K562 (cell line): Measurements from ENCODE around the gene MYO15A. TPM values are rescaled to one million over a fixed set of nuclear protein-coding genes. Genes with fewer than 3 reads are reported as not detected.
"Not testable (repeated sequence)": the region's sequence is repeated elsewhere in the genome, so short reads cannot be mapped to it uniquely, and the experiment has no call there.

Experiments
- ATAC-seq: fragments of 200-7000 bp; cut with Tn5 transposase; 3 replicates; pipeline ENCODE4 v1.9.1; 2020; ENCODE audit warnings: moderate library complexity
- BruUV-seq: library from RNA; stranded (reverse); fragments of 400-500 nt; replicated peaks from 2 replicates; lab custom pipeline; 2021; lab: Mats Ljungman, UMichigan
- CTCF ChIA-PET: fragments of 300-600 bp; formaldehyde crosslinking; extraction: SDS; loops from one replicate; lab custom pipeline; 2021; ENCODE audit warnings: low intra/inter-chr PET ratio; lab: Yijun Ruan, JAX
- POLR2A ChIA-PET: fragments of 300-600, 350-650 bp; sonication (Branson Sonifier 250); formaldehyde crosslinking; extraction: SDS; loops from one replicate; lab custom pipeline; 2021; ENCODE audit warnings: antibody characterized with exemption, inconsistent platforms; lab: Yijun Ruan, JAX
- DNase-seq, 4 experiments: peaks; one replicate each; pipeline versions ENCODE4 v3.0.0 to v3.0.0-alpha.2; 2011 to 2018; ENCODE audit warnings: low spot score in 3 of 4, mixed read lengths in 3 of 4; ENCODE audit errors: extremely low read depth in 1 of 4
- FAIRE-seq: peaks from 2 replicates; lab custom pipeline; 2011; peaks lifted over from hg19 to GRCh38; lab: Jason Lieb, UNC
- H2AFZ ChIP-seq: 2 replicates; pipeline ENCODE4 v1.6.0; 2011; ENCODE audit warnings: low read depth, low read length, control low read depth, inconsistent platforms
- H3K27ac ChIP-seq: fragments of 200-600 bp; 3 replicates; pipeline ENCODE4 v1.8.0; 2011; ENCODE audit warnings: low read depth, mild to moderate bottlenecking, control low read depth, inconsistent platforms, low read length, moderate library complexity, mixed read lengths; ENCODE audit errors: extremely low read depth
- H3K27me3 ChIP-seq, 2 experiments: fragments of 300-600 bp in 1 of 2; 2 replicates in 1 of 2; 3 replicates in 1 of 2; pipeline versions ENCODE4 v1.6.0 to v1.8.0; 2011; ENCODE audit warnings: inconsistent platforms in 2 of 2, low read length in 2 of 2, mild to moderate bottlenecking in 1 of 2, mixed read lengths in 1 of 2, moderate library complexity in 1 of 2; ENCODE audit not compliant: control insufficient read depth in 2 of 2, insufficient read depth in 2 of 2
- H3K36me3 ChIP-seq: fragments of 300-600 bp; 3 replicates; pipeline ENCODE4 v1.8.0; 2011; ENCODE audit warnings: mild to moderate bottlenecking, low read length, inconsistent platforms; ENCODE audit not compliant: control insufficient read depth, insufficient read depth
- H3K4me1 ChIP-seq, 2 experiments: fragments of 200-600 bp in 1 of 2; replicated peaks in 1 of 2; 2 replicates in 1 of 2; 3 replicates in 1 of 2; pipeline versions ENCODE4 v1.5.1 to v1.8.0; 2011; ENCODE audit warnings: inconsistent platforms in 2 of 2, low read length in 2 of 2, mild to moderate bottlenecking in 1 of 2, mixed read lengths in 1 of 2, moderate library complexity in 1 of 2; ENCODE audit not compliant: control insufficient read depth in 2 of 2, insufficient read depth in 2 of 2
- H3K4me2 ChIP-seq: 2 replicates; pipeline ENCODE4 v1.6.1; 2011; ENCODE audit warnings: low read length, control low read depth, inconsistent platforms, mixed read lengths; ENCODE audit not compliant: insufficient read depth
- H3K4me3 ChIP-seq: fragments of 200-600 bp; sonication (generic), shearing (Covaris generic); 2 replicates; pipeline ENCODE4 v1.5.1; 2016; ENCODE audit warnings: control low read depth, inconsistent platforms
- H3K79me2 ChIP-seq: fragments of 200-600 bp; 3 replicates; pipeline ENCODE4 v1.8.0; 2011; ENCODE audit warnings: low read length, inconsistent platforms; ENCODE audit not compliant: control insufficient read depth, insufficient read depth
- H3K9ac ChIP-seq, 2 experiments: 2 replicates each; pipeline versions ENCODE4 v1.6.0 to v1.6.1; 2011; ENCODE audit warnings: low read depth in 2 of 2, low read length in 2 of 2, control low read depth in 1 of 2, inconsistent platforms in 1 of 2, mild to moderate bottlenecking in 1 of 2, mixed read lengths in 1 of 2; ENCODE audit not compliant: insufficient read depth in 1 of 2
- H3K9me1 ChIP-seq: one replicate; pipeline ENCODE4 v1.6.0; 2011; ENCODE audit warnings: inconsistent platforms, mild to moderate bottlenecking, low read length, moderate library complexity; ENCODE audit not compliant: control insufficient read depth, insufficient read depth
- H3K9me3 ChIP-seq: replicated peaks from 2 replicates; pipeline ENCODE4 v1.5.1; 2011; ENCODE audit warnings: low read depth, low read length, inconsistent platforms; ENCODE audit not compliant: control insufficient read depth, insufficient read depth
- H4K20me1 ChIP-seq: replicated peaks from 2 replicates; pipeline ENCODE4 v1.6.1; 2011; ENCODE audit warnings: low read length, inconsistent platforms, mixed read lengths; ENCODE audit not compliant: control insufficient read depth, insufficient read depth
- JUNB ChIP-seq: fragments of 450-650 bp; formaldehyde crosslinking; conservative IDR thresholded peaks from 2 replicates; pipeline ENCODE4 v1.4.0; 2020; ENCODE audit warnings: mild to moderate bottlenecking
- ZNF384 ChIP-seq: IDR thresholded peaks from 2 replicates; pipeline ENCODE4 v1.6.1; 2012; ENCODE audit warnings: low read depth, low read length, improper control_type of control experiment
- WGBS: fragments of 100-300 bp; shearing (Covaris generic); methylation state at CpG from one replicate; pipeline ENCODE4 v1.1.6; 2016; ENCODE audit warnings: low coverage, mixed read lengths; ENCODE audit not compliant: insufficient coverage; ENCODE audit errors: missing lambda C conversion rate; 5-methylcytosine and 5-hydroxymethylcytosine counted together
- in situ Hi-C: fragments of 300-500 bp; cut with MboI; formaldehyde crosslinking; loops from 4 replicates; pipeline ENCODE4 v1.15.0; 2018; ENCODE audit warnings: inconsistent platforms, mixed read lengths
- intact Hi-C: fragments of 100-400 bp; cut with micrococcal nuclease; formaldehyde crosslinking; loops from 2 replicates; pipeline ENCODE4 v1.14.2; 2022
- polyA plus RNA-seq, 8 experiments: library from polyadenylated mRNA; depleted of rRNA in 4 of 8; stranded (reverse) in 5 of 8; unstranded in 3 of 8; fragments of >200 nt; fragmentation: Nextera tagmentation in 2 of 8; fragmentation: Illumina TruSeq in 1 of 8; extraction: Ambion mirVana in 2 of 8; extraction: Trizol in 1 of 8; gene quantifications; 2 replicates each; pipeline versions ENCODE4 v1.2.1 to v1.2.3, GENCODE V29; 2011 to 2014; ENCODE audit warnings: inconsistent platforms in 1 of 8, missing spikeins in 1 of 8
- total RNA-seq, 7 experiments: library from RNA; depleted of rRNA in 6 of 7; stranded (reverse); fragments of >200 nt in 6 of 7; fragmentation: Illumina TruSeq in 2 of 7; extraction: Trizol in 2 of 7; gene quantifications; 2 replicates each; pipeline versions ENCODE4 v1.2.1 to v1.2.3, GENCODE V29; 2011 to 2021; ENCODE audit warnings: low replicate concordance in 1 of 7
- TF ChIP-seq, protein P1 (sequence below): IDR thresholded peaks from 2 replicates; pipeline ENCODE4 v1.6.1; 2016; ENCODE audit warnings: missing genetic modification characterization, missing compliant biosample characterization

The MYO15A gene
- total and polyA plus RNA-seq, 9 of the 15 experiments (the other 6 are each of a cell fraction or from before 2014, with no cell fraction given) = 0.05 to 0.88 (median 0.14) TPM; not detected in 1

DNA sequence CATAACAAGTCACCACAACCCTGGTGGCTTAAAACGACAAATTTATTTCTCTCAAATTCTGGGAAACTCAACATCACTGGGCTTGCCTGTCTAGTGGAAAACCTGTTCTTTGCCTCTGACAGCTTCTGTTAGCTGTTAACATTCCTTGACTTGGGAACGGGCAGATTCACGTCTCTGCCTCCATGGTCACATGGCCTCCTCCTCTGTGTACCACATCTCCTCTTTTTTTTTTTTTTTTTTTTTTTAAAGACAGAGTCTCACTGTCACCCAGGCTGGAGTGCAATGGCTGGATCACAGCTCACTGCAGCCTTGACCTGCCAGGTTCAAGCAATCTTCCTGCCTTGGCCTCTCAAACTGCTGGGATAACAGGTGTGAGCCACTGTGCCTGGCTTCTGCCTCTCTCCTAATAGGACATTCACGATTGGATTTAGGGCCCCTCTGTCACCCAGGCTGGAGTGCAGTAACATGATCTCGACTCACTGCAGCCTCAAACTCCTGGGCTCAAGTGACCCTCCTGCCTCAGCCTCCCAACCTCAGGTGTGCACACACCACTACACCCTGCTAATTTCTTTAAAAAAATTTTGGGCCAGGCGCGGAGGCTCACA is 105.2 kb downstream of the MYO15A start:
- H3K9me3 ChIP-seq = no peaks in the 10 kb centered on the region
- H3K27me3 ChIP-seq = no peaks in the 10 kb centered on the region
- 56% methylated on average over 7 of the region's 7 CpGs for WGBS
- no peaks in the 10 kb centered on the region for H3K9me1 ChIP-seq
- no peak overlapping the region for H3K4me3 ChIP-seq
- H3K9ac ChIP-seq = peak overlapping the region in 1 of 2 experiments; percentile 17; a peak in 1 of 4 replicates
- peaks cover 21% of the 10 kb centered on the region; the same call in 1 of the 3 replicates for H3K36me3 ChIP-seq
- in situ Hi-C loops = loop anchor here (25.0 kb wide), 1 partner anchor 349 kb away; no protein-coding TSS in a partner anchor
- ATAC-seq (no peak), DNase-seq (no peak)
- H3K27ac ChIP-seq = no peak overlapping the region
- peaks cover 7% of the 10 kb centered on the region; the same call in 1 of the 2 replicates for H4K20me1 ChIP-seq
- CTCF ChIA-PET = interaction anchor here (0.7 kb wide), 1 partner anchor 15 kb away, joined by 5 read pairs; no protein-coding TSS in a partner anchor
- H3K79me2 ChIP-seq = no peaks in the 10 kb centered on the region
- peak; percentile 47 for TF ChIP-seq ZNF384
- TF ChIP-seq JUNB (CRISPR knock-in tag) = no peak
- TF ChIP-seq, all 486 proteins: peak for 1
- POLR2A ChIA-PET = no interaction called here
- no TSS peak for BruUV-seq
- no peak for FAIRE-seq
- Histone ChIP-seq H3K4me2 (no peak overlapping the region), H3K4me1 (peaks cover 0 to 4% of the 10 kb centered on the region in 2 experiments; a peak in 2 of 5 replicates), H2AFZ (no peak overlapping the region)
- intact Hi-C loops = no loop called here

DNA sequence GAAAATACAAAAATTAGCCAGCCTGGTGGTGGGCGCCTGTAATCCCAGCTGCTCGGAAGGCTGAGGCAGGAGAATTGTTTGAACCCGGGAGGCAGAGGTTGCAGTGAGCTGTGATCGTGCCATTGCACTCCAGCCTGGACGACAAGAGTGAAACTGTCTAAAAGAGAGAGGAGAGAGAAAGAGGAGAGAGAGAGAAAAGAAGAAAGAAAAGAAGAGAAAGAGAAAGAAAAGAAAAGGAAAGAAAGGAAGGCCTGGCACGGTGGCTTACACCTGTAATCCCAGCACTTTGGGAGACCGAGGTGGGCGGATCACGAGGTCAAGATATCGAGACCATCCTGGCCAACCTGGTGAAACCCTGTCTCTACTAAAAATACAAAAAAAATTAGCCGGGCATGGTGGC is 108.3 kb downstream of the MYO15A start:
- POLR2A ChIA-PET = interaction anchor here (0.9 kb wide), 1 partner anchor 19 kb away, joined by 3 read pairs; no protein-coding TSS in a partner anchor
- H3K27me3 ChIP-seq, ATAC-seq, BruUV-seq, H3K9ac ChIP-seq, H3K9me3 ChIP-seq, H4K20me1 ChIP-seq, H3K4me2 ChIP-seq, intact Hi-C loops, H3K27ac ChIP-seq, DNase-seq, H3K79me2 ChIP-seq, H3K36me3 ChIP-seq, FAIRE-seq, H3K4me3 ChIP-seq, H3K9me1 ChIP-seq, H2AFZ ChIP-seq: not testable (repeated sequence)
- in situ Hi-C loops = loop anchor here (25.0 kb wide), 1 partner anchor 345 kb away; no protein-coding TSS in a partner anchor
- TF ChIP-seq, protein P1, sequence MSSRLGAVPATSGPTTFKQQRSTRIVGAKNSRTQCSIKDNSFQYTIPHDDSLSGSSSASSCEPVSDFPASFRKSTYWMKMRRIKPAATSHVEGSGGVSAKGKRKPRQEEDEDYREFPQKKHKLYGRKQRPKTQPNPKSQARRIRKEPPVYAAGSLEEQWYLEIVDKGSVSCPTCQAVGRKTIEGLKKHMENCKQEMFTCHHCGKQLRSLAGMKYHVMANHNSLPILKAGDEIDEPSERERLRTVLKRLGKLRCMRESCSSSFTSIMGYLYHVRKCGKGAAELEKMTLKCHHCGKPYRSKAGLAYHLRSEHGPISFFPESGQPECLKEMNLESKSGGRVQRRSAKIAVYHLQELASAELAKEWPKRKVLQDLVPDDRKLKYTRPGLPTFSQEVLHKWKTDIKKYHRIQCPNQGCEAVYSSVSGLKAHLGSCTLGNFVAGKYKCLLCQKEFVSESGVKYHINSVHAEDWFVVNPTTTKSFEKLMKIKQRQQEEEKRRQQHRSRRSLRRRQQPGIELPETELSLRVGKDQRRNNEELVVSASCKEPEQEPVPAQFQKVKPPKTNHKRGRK (tag) = 0 out of 2 replicates have a peak, but pooled peaks have one; percentile 18
- H3K4me1 ChIP-seq = peaks cover 8 to 10% of the 10 kb centered on the region in 2 experiments; a peak in 3 of 5 replicates
- CTCF ChIA-PET = interaction anchor here (0.6 kb wide), 1 partner anchor 327 kb away, joined by 3 read pairs; no protein-coding TSS in a partner anchor
- WGBS = 35% methylated on average over 6 of the region's 11 CpGs
